Esophagus mucosa (tissue), 1 donor: ENCODE measurements around the gene CLEC14A. TPM values are rescaled to one million over a fixed set of nuclear protein-coding genes. Genes with fewer than 3 reads are reported as not detected.

Source experiments
- ATAC-seq: fragments of 200-7000 bp; cut with Tn5 transposase; one replicate; pipeline ENCODE4 v1.9.1; 2020
- total RNA-seq: library from RNA; stranded (reverse); gene quantifications from one replicate; pipeline ENCODE4 v1.2.4, GENCODE V29; 2023
- donor health status: DM: yes; HTN: yes; CAD: no.

The CLEC14A gene
- total RNA-seq, 1 donor from 2014 or later = 4.1 TPM

- no peak for ATAC-seq
Measured at GRCh38 chr14:38205949-38206665, 49.8 kb downstream of the CLEC14A start.

- no peak for ATAC-seq
Measured at GRCh38 chr14:38205119-38205813, 50.6 kb downstream of the CLEC14A start.

DNA sequence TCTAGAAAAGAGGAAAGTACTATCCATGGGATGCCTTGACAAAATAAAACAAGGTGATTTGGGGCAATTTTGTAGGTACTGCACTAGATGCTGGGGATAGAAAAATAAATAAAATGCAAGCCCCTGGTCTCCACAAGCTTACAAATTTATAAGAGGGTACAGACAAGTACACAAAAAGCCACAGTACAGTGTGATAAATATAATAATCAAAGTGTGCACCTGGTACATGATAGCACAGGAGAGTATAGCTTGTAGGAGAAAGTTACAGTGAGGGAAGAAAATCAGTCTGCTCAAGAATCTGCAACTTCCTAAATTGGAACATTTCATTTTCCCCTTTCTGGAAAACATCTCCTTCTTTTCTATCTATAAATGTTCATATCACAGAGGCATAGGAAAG is 51.2 kb downstream of the CLEC14A start:
- ATAC-seq = no peak

Other genes with a start within 250 kb of the CLEC14A start
- 0.08 TPM for gene SSTR1, start 48.2 kb downstream of the CLEC14A start, total RNA-seq